Endothelial cell of umbilical vein (primary cell): ENCODE measurements around the gene ERP29. TPM values are rescaled to one million over a fixed set of nuclear protein-coding genes. Genes with fewer than 3 reads are reported as not detected.

Source experiments
- BruUV-seq: library from RNA; stranded (reverse); fragments of 400-500 nt; replicated peaks from 2 replicates; lab custom pipeline; 2021; lab: Mats Ljungman, UMichigan
- CTCF ChIA-PET: fragments of 300-600, 350-600 bp; sonication (Branson Sonifier 250); formaldehyde crosslinking; loops from one replicate; lab custom pipeline; 2021; ENCODE audit warnings: antibody characterized with exemption, inconsistent platforms; lab: Charles Lee
- POLR2A ChIA-PET: fragments of 300-600, 350-600 bp; sonication (Branson Sonifier 250); formaldehyde crosslinking; loops from one replicate; lab custom pipeline; 2021; ENCODE audit warnings: antibody characterized with exemption, inconsistent platforms; lab: Charles Lee
- DNase-seq: peaks from one replicate; pipeline ENCODE4 v3.0.0-alpha.2; 2011; ENCODE audit warnings: low read depth, low spot score
- FAIRE-seq: peaks from 2 replicates; lab custom pipeline; 2011; peaks lifted over from hg19 to GRCh38; lab: Jason Lieb, UNC
- H2AFZ ChIP-seq: 2 replicates; pipeline ENCODE4 v1.6.0; 2012; ENCODE audit warnings: low read depth, low read length, control low read depth, inconsistent platforms
- H3K27ac ChIP-seq: 2 replicates; pipeline ENCODE4 v1.5.1; 2011; ENCODE audit warnings: low read depth, mild to moderate bottlenecking, control low read depth, low read length, moderate library complexity; ENCODE audit not compliant: insufficient read depth
- H3K27me3 ChIP-seq, 2 experiments: 2 replicates each; pipeline versions ENCODE4 v1.6.0 to v1.6.1; 2011; ENCODE audit warnings: low read length in 2 of 2, mixed read lengths in 1 of 2; ENCODE audit not compliant: control insufficient read depth in 2 of 2, insufficient read depth in 2 of 2
- H3K36me3 ChIP-seq, 2 experiments: 2 replicates in 1 of 2; 3 replicates in 1 of 2; pipeline ENCODE4 v1.5.1; 2011; ENCODE audit warnings: low read length in 2 of 2, mild to moderate bottlenecking in 1 of 2, moderate library complexity in 1 of 2; ENCODE audit not compliant: control insufficient read depth in 2 of 2, insufficient read depth in 2 of 2; ENCODE audit errors: extremely low read depth in 1 of 2
- H3K4me1 ChIP-seq: 3 replicates; pipeline ENCODE4 v1.5.1; 2011; ENCODE audit warnings: mild to moderate bottlenecking, low read length; ENCODE audit not compliant: control insufficient read depth, insufficient read depth; ENCODE audit errors: extremely low read depth
- H3K4me2 ChIP-seq: 2 replicates; pipeline ENCODE4 v1.6.1; 2011; ENCODE audit warnings: low read length, control low read depth, mixed read lengths; ENCODE audit not compliant: insufficient read depth
- H3K4me3 ChIP-seq, 3 experiments: fragments of 200-600 bp in 1 of 3; sonication (generic), shearing (Covaris generic) in 1 of 3; replicated peaks in 1 of 3; 2 replicates each; pipeline ENCODE4 v1.5.1; 2011 to 2016; ENCODE audit warnings: control low read depth in 3 of 3, low read length in 3 of 3, mild to moderate bottlenecking in 2 of 3, inconsistent platforms in 1 of 3, low read depth in 1 of 3, moderate library complexity in 1 of 3; ENCODE audit not compliant: insufficient read depth in 1 of 3
- H3K79me2 ChIP-seq: 2 replicates; pipeline ENCODE4 v1.6.0; 2012; ENCODE audit warnings: low read length, inconsistent platforms; ENCODE audit not compliant: control insufficient read depth, insufficient read depth
- H3K9ac ChIP-seq: replicated peaks from 2 replicates; pipeline ENCODE3; 2011; ENCODE audit warnings: low read length, control low read depth; ENCODE audit not compliant: insufficient read depth; ENCODE audit errors: extremely low read depth
- H3K9me1 ChIP-seq: replicated peaks from 3 replicates; pipeline ENCODE4 v1.6.0; 2011; ENCODE audit warnings: mild to moderate bottlenecking, low read length; ENCODE audit not compliant: control insufficient read depth, insufficient read depth; ENCODE audit errors: extremely low read depth
- H3K9me3 ChIP-seq: replicated peaks from 2 replicates; pipeline ENCODE4 v1.5.1; 2012; ENCODE audit warnings: low read length, inconsistent platforms; ENCODE audit not compliant: control insufficient read depth, insufficient read depth
- H4K20me1 ChIP-seq: replicated peaks from 2 replicates; pipeline ENCODE3; 2011; ENCODE audit warnings: mild to moderate bottlenecking, low read length; ENCODE audit not compliant: control insufficient read depth, insufficient read depth; ENCODE audit errors: extremely low read depth
- EZH2 ChIP-seq: IDR thresholded peaks from 2 replicates; pipeline ENCODE4 v1.6.1; 2012; ENCODE audit warnings: borderline replicate concordance, low read depth, mild to moderate bottlenecking, moderate library complexity, low read length, inconsistent platforms; ENCODE audit not compliant: severe bottlenecking
- FOS ChIP-seq: IDR thresholded peaks from 2 replicates; pipeline ENCODE4 v1.6.1; 2011; ENCODE audit warnings: mild to moderate bottlenecking, low read length, moderate library complexity, borderline replicate concordance; ENCODE audit not compliant: insufficient read depth
- GATA2 ChIP-seq: IDR thresholded peaks from 2 replicates; pipeline ENCODE4 v1.7.0; 2011; ENCODE audit warnings: low read depth, mild to moderate bottlenecking, moderate library complexity, mixed read lengths, low read length; ENCODE audit not compliant: insufficient read length, insufficient read depth
- JUN ChIP-seq: IDR thresholded peaks from 2 replicates; pipeline ENCODE4 v1.6.1; 2011; ENCODE audit warnings: borderline replicate concordance, low read depth; ENCODE audit not compliant: insufficient read length, insufficient read depth
- MYC ChIP-seq: IDR thresholded peaks from one replicate; pipeline ENCODE4 v1.6.1; 2011; ENCODE audit warnings: mild to moderate bottlenecking, low read depth, low read length
- POLR2AphosphoS5 ChIP-seq: IDR thresholded peaks from 2 replicates; pipeline ENCODE4 v1.6.1; 2012; ENCODE audit warnings: low read depth, mild to moderate bottlenecking, control low read depth, low read length, moderate library complexity; ENCODE audit not compliant: insufficient read depth
- dilution Hi-C: fragments of 300-500 bp; cut with MboI; formaldehyde crosslinking; loops from one replicate; pipeline ENCODE4 v1.15.0; 2019; ENCODE audit warnings: low sequenced_read_pairs; ENCODE audit not compliant: extremely low pct_ligation_motif_present
- intact Hi-C: fragments of 100-400 bp; cut with micrococcal nuclease; formaldehyde crosslinking; loops from one replicate; pipeline ENCODE4 v1.10.0; 2022
- polyA plus RNA-seq, 4 experiments: library from polyadenylated mRNA; depleted of rRNA in 3 of 4; stranded (reverse) in 3 of 4; unstranded in 1 of 4; fragments of >200 nt; gene quantifications; 2 replicates each; pipeline versions ENCODE4 v1.2.1 to v1.2.3, GENCODE V29; 2011 to 2012; ENCODE audit warnings: missing spikeins in 1 of 4
- total RNA-seq: library from RNA; stranded (reverse); gene quantifications from 2 replicates; pipeline ENCODE4 v1.2.3, GENCODE V29; 2021
- TF ChIP-seq, protein P1 (sequence below): IDR thresholded peaks from 2 replicates; pipeline ENCODE4 v1.6.1; 2011; ENCODE audit not compliant: insufficient read depth, insufficient read length
- TF ChIP-seq, protein P2 (sequence below), 2 donors: IDR thresholded peaks; 1 replicate in 1 of 2; 2 replicates in 1 of 2; pipeline ENCODE4 v1.5.1; 2011; ENCODE audit warnings: low read length in 2 of 2, mild to moderate bottlenecking in 2 of 2, moderate library complexity in 2 of 2, control low read depth in 1 of 2, inconsistent platforms in 1 of 2, low read depth in 1 of 2; ENCODE audit not compliant: insufficient read depth in 1 of 2; ENCODE audit errors: extremely low read depth in 1 of 2

Gene ERP29
- total and polyA plus RNA-seq, 2 donors (not counting 3 experiments of a cell fraction or from before 2014, with no cell fraction given): 77.1 to 116 TPM

GRCh38 chr12:111978545-111978944, 34.7 kb upstream of the ERP29 start:
- FAIRE-seq (no peak), DNase-seq (no peak)
- POLR2A ChIA-PET: no interaction called here
- Histone ChIP-seq H3K36me3 (no peaks in the 10 kb centered on the region), H4K20me1 (no peaks in the 10 kb centered on the region), H3K9me3 (no peaks in the 10 kb centered on the region), H3K27me3 (no peaks in the 10 kb centered on the region), H3K4me3 (no peak overlapping the region), H2AFZ (no peak overlapping the region), H3K27ac (no peak overlapping the region), H3K4me2 (no peak overlapping the region), H3K79me2 (no peaks in the 10 kb centered on the region), H3K9me1 (no peaks in the 10 kb centered on the region), H3K9ac (no peak overlapping the region), H3K4me1 (no peaks in the 10 kb centered on the region)
- intact Hi-C loops: no loop called here
- no TSS peak for BruUV-seq
- TF ChIP-seq GATA2 (no peak), JUN (no peak), POLR2AphosphoS5 (no peak), EZH2 (no peak), MYC (no peak), FOS (no peak)
- TF ChIP-seq, protein P1, sequence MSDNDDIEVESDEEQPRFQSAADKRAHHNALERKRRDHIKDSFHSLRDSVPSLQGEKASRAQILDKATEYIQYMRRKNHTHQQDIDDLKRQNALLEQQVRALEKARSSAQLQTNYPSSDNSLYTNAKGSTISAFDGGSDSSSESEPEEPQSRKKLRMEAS: no peak
- TF ChIP-seq, protein P2, sequence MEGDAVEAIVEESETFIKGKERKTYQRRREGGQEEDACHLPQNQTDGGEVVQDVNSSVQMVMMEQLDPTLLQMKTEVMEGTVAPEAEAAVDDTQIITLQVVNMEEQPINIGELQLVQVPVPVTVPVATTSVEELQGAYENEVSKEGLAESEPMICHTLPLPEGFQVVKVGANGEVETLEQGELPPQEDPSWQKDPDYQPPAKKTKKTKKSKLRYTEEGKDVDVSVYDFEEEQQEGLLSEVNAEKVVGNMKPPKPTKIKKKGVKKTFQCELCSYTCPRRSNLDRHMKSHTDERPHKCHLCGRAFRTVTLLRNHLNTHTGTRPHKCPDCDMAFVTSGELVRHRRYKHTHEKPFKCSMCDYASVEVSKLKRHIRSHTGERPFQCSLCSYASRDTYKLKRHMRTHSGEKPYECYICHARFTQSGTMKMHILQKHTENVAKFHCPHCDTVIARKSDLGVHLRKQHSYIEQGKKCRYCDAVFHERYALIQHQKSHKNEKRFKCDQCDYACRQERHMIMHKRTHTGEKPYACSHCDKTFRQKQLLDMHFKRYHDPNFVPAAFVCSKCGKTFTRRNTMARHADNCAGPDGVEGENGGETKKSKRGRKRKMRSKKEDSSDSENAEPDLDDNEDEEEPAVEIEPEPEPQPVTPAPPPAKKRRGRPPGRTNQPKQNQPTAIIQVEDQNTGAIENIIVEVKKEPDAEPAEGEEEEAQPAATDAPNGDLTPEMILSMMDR (IDR thresholded peaks at IDR 0.05; ENCODE audit: extremely low read depth in 1 of 2, insufficient read depth in 1 of 2, low read depth in 1 of 2, low read length in 2 of 2): no peak
- CTCF ChIA-PET: no interaction called here
- dilution Hi-C loops: no loop called here
